ENCODE results near the gene USP40.

DNA sequence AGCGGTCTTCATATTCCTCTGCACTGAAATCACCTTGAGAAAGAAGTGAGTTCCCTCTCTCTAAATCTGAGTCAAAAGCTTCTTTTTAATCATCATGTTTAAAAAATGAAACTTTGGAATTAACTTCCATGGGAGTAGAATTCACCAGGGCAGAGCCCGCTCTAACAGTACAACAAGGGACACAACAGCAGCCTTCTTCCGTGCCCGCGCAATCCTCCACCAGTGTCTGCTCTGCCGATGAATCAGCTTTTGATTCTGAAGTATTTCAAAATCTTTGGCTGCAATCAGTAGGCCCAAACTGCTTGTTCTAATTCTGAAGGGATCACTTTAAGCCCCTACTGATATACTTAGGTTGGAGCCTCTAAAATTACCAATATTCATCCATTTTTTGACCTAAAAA lies 76.9 kb downstream of the USP40 start:
- TF ChIP-seq CTCF (IDR thresholded peaks at IDR 0.05 in 2 of 3, conservative IDR thresholded peaks at IDR 0.05 in 1 of 3; ENCODE audit: insufficient read depth in 2 of 3, low read depth in 1 of 3, low read length in 3 of 3) (no peak), SMC3 (conservative IDR thresholded peaks at IDR 0.05; ENCODE audit: insufficient read depth, low read depth, low read length) (no peak), SIN3A (IDR thresholded peaks at IDR 0.05; ENCODE audit: borderline replicate concordance in 2 of 2, control insufficient read depth in 1 of 2, low read depth in 2 of 2, low read length in 2 of 2) (no peak), STAT5B (CRISPR knock-in tag; IDR thresholded peaks at IDR 0.05) (no peak)
- TF ChIP-seq, protein P1, sequence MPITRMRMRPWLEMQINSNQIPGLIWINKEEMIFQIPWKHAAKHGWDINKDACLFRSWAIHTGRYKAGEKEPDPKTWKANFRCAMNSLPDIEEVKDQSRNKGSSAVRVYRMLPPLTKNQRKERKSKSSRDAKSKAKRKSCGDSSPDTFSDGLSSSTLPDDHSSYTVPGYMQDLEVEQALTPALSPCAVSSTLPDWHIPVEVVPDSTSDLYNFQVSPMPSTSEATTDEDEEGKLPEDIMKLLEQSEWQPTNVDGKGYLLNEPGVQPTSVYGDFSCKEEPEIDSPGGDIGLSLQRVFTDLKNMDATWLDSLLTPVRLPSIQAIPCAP (CRISPR knock-in tag; IDR thresholded peaks at IDR 0.05; ENCODE audit: borderline replicate concordance), result no peak
